DND-41 (cell line): Measurements from ENCODE around the gene RPL7A.

Experiments used
- ATAC-seq: fragments of 200-7000 bp; cut with Tn5 transposase; 3 replicates; pipeline ENCODE4 v1.9.1; 2021; ENCODE audit warnings: low read depth; ENCODE audit not compliant: insufficient read depth
- DNase-seq: peaks from one replicate; pipeline ENCODE4 v3.0.0-alpha.2; 2020
- H2AFZ ChIP-seq: 2 replicates; pipeline ENCODE4 v1.6.0; 2012; ENCODE audit warnings: low read depth, low read length
- H3K27ac ChIP-seq: 2 replicates; pipeline ENCODE4 v1.5.1; 2012; ENCODE audit warnings: low read length, inconsistent platforms
- H3K27me3 ChIP-seq: fragments of 200-600 bp; sonication (generic); 2 replicates; pipeline ENCODE4 v1.6.0; 2012; ENCODE audit warnings: low read length, mild to moderate bottlenecking, inconsistent platforms; ENCODE audit not compliant: insufficient read depth, poor library complexity
- H3K36me3 ChIP-seq: 2 replicates; pipeline ENCODE4 v1.5.1; 2012; ENCODE audit warnings: low read length, inconsistent platforms; ENCODE audit not compliant: insufficient read depth
- H3K4me1 ChIP-seq: 2 replicates; pipeline ENCODE4 v1.5.1; 2012; ENCODE audit warnings: mild to moderate bottlenecking, low read length; ENCODE audit not compliant: insufficient read depth
- H3K4me2 ChIP-seq: 2 replicates; pipeline ENCODE4 v1.6.0; 2012; ENCODE audit warnings: mild to moderate bottlenecking, moderate library complexity, low read length, inconsistent platforms; ENCODE audit not compliant: insufficient read depth
- H3K4me3 ChIP-seq, 2 experiments: fragments of 200-600 bp in 1 of 2; shearing (Covaris generic) in 1 of 2; 2 replicates each; pipeline ENCODE4 v1.5.1; 2012 to 2016; ENCODE audit warnings: inconsistent platforms in 2 of 2, low read length in 2 of 2, mild to moderate bottlenecking in 2 of 2, low read depth in 1 of 2, moderate library complexity in 1 of 2
- H3K79me2 ChIP-seq: 2 replicates; pipeline ENCODE4 v1.6.0; 2012; ENCODE audit warnings: low read length, inconsistent platforms; ENCODE audit not compliant: insufficient read depth
- H3K9ac ChIP-seq: 2 replicates; pipeline ENCODE4 v1.6.0; 2012; ENCODE audit warnings: low read depth, mild to moderate bottlenecking, inconsistent platforms, low read length, moderate library complexity
- H3K9me3 ChIP-seq: 2 replicates; pipeline ENCODE4 v1.5.1; 2012; ENCODE audit warnings: low read length, moderate library complexity, mild to moderate bottlenecking, inconsistent platforms; ENCODE audit not compliant: insufficient read depth, severe bottlenecking
- H4K20me1 ChIP-seq: 2 replicates; pipeline ENCODE4 v1.6.0; 2012; ENCODE audit warnings: low read length; ENCODE audit not compliant: insufficient read depth
- EZH2 ChIP-seq: IDR thresholded peaks from 3 replicates; pipeline ENCODE4 v1.6.1; 2012; ENCODE audit warnings: borderline replicate concordance, low read depth, mild to moderate bottlenecking, moderate library complexity, low read length, inconsistent platforms; ENCODE audit not compliant: severe bottlenecking
- TF ChIP-seq, protein P1 (sequence below): IDR thresholded peaks from 2 replicates; pipeline ENCODE4 v1.5.1; 2012; ENCODE audit warnings: borderline replicate concordance, low read length, moderate library complexity, mild to moderate bottlenecking; ENCODE audit not compliant: poor library complexity, severe bottlenecking; ENCODE audit errors: extremely low read depth

The RPL7A gene

DNA sequence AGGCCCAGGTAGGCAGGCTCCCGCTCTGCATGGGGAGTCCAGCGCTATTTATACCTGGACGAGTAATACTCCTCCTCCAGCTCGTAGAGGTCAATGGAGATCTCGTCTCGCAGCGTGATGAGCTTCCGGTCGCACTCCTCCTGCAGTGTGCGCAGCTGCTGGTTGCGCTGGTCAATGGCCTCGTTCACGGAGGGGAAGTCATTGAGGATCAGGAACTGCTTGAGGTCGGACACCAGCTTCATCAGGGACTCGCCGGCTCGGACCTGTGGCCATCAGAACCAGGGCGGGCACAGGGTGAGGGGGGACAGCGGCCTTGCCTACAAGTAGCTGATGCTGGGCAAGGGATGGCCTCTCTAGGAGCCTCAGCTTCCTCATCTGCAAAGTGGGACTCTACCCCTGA lies 3.9 kb upstream of the RPL7A start:
- no peak overlapping the region for H3K27ac ChIP-seq
- ATAC-seq (no peak), DNase-seq (no peak)
- no peaks in the 10 kb centered on the region for H3K27me3 ChIP-seq
- peaks cover 78% of the 10 kb centered on the region for H3K36me3 ChIP-seq
- H3K4me2 ChIP-seq: no peak overlapping the region
- no peaks in the 10 kb centered on the region for H3K9me3 ChIP-seq
- peaks cover 16% of the 10 kb centered on the region for H3K4me1 ChIP-seq
- H3K9ac ChIP-seq: no peak overlapping the region
- H3K4me3 ChIP-seq: no peak overlapping the region
- H4K20me1 ChIP-seq: peaks cover 22% of the 10 kb centered on the region
- no peak overlapping the region for H2AFZ ChIP-seq
- peaks cover 40% of the 10 kb centered on the region for H3K79me2 ChIP-seq
- no peak for TF ChIP-seq EZH2
- TF ChIP-seq, protein P1, sequence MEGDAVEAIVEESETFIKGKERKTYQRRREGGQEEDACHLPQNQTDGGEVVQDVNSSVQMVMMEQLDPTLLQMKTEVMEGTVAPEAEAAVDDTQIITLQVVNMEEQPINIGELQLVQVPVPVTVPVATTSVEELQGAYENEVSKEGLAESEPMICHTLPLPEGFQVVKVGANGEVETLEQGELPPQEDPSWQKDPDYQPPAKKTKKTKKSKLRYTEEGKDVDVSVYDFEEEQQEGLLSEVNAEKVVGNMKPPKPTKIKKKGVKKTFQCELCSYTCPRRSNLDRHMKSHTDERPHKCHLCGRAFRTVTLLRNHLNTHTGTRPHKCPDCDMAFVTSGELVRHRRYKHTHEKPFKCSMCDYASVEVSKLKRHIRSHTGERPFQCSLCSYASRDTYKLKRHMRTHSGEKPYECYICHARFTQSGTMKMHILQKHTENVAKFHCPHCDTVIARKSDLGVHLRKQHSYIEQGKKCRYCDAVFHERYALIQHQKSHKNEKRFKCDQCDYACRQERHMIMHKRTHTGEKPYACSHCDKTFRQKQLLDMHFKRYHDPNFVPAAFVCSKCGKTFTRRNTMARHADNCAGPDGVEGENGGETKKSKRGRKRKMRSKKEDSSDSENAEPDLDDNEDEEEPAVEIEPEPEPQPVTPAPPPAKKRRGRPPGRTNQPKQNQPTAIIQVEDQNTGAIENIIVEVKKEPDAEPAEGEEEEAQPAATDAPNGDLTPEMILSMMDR: no peak

GRCh38 chr9:133344979-133345378 lies 3.0 kb upstream of the RPL7A start:
- Histone ChIP-seq H4K20me1 (peaks cover 31% of the 10 kb centered on the region), H3K27ac (no peak overlapping the region), H3K4me3 (no peak overlapping the region), H3K9ac (no peak overlapping the region), H2AFZ (no peak overlapping the region), H3K4me1 (peaks cover 25% of the 10 kb centered on the region), H3K79me2 (peaks cover 50% of the 10 kb centered on the region), H3K9me3 (no peaks in the 10 kb centered on the region), H3K36me3 (peaks cover 81% of the 10 kb centered on the region), H3K27me3 (no peaks in the 10 kb centered on the region), H3K4me2 (no peak overlapping the region)
- TF ChIP-seq, protein P1: no peak
- no peak for TF ChIP-seq EZH2
- ATAC-seq (no peak), DNase-seq (no peak)

- H3K4me2 ChIP-seq: peak overlapping the region; percentile 78; the same call in 1 of the 2 replicates
- H3K27me3 ChIP-seq: no peaks in the 10 kb centered on the region
- no peak for DNase-seq
- no peak for ATAC-seq
- H3K27ac ChIP-seq: no peak overlapping the region
- H3K79me2 ChIP-seq: peaks cover 56% of the 10 kb centered on the region
- no peak overlapping the region for H2AFZ ChIP-seq
- no peaks in the 10 kb centered on the region for H3K9me3 ChIP-seq
- no peak for TF ChIP-seq EZH2
- TF ChIP-seq, protein P1: no peak
- 0 out of 2 replicates have a peak overlapping the region, but pooled peaks have one; percentile 91 for H3K9ac ChIP-seq
- no peak overlapping the region for H3K4me3 ChIP-seq
- peaks cover 36% of the 10 kb centered on the region for H4K20me1 ChIP-seq
- H3K4me1 ChIP-seq: peaks cover 31% of the 10 kb centered on the region
- peaks cover 81% of the 10 kb centered on the region for H3K36me3 ChIP-seq
Measured at GRCh38 chr9:133345596-133345995, 2.4 kb upstream of the RPL7A start.
